Measurements from ENCODE around the gene HEG1. TPM values are rescaled to one million over a fixed set of nuclear protein-coding genes. Genes with fewer than 3 reads are reported as not detected.

The HEG1 gene
- total and polyA plus RNA-seq, 2 donors (not counting 3 experiments of a cell fraction or from before 2014, with no cell fraction given) = 50.1 to 106 TPM

GRCh38 chr3:125002414-125003368 lies 53.1 kb downstream of the HEG1 start:
- FAIRE-seq (no peak), DNase-seq (ENCODE audit: low read depth, low spot score) (no peak)
- no TSS peak for BruUV-seq (replicated peaks)
- H3K9me1 ChIP-seq (replicated peaks; ENCODE audit: control insufficient read depth, extremely low read depth, insufficient read depth, low read length) = no peaks in the 10 kb centered on the region
- H3K9ac ChIP-seq (replicated peaks; ENCODE audit: extremely low read depth, insufficient read depth, low read length) = no peak overlapping the region
- no peak overlapping the region for H2AFZ ChIP-seq (ENCODE audit: low read depth, low read length)
- H4K20me1 ChIP-seq (replicated peaks; ENCODE audit: control insufficient read depth, extremely low read depth, insufficient read depth, low read length) = no peaks in the 10 kb centered on the region
- H3K9me3 ChIP-seq (replicated peaks; ENCODE audit: control insufficient read depth, insufficient read depth, low read length) = no peaks in the 10 kb centered on the region
- no peaks in the 10 kb centered on the region for H3K79me2 ChIP-seq (ENCODE audit: control insufficient read depth, insufficient read depth, low read length)
- intact Hi-C loops (cut with micrococcal nuclease) (no loop called here), dilution Hi-C loops (cut with MboI; ENCODE audit: extremely low pct_ligation_motif_present, low sequenced_read_pairs) (no loop called here)
- no peak overlapping the region for H3K4me2 ChIP-seq (ENCODE audit: insufficient read depth, low read length)
- no peak overlapping the region for H3K4me3 ChIP-seq (replicated peaks in 1 of 3; ENCODE audit: insufficient read depth in 1 of 3, low read depth in 1 of 3, low read length in 3 of 3)
- ChIA-PET POLR2A (no interaction called here), CTCF (interaction anchor here (1.6 to 2.0 kb wide), 2 partner anchors 9 to 18 kb away, joined by 3 to 4 read pairs; no protein-coding TSS in a partner anchor)
- TF ChIP-seq MYC (IDR thresholded peaks at IDR 0.05; ENCODE audit: low read depth, low read length) = no peak
- TF ChIP-seq POLR2A (IDR thresholded peaks at IDR 0.05; ENCODE audit: low read depth, low read length) = no peak
- TF ChIP-seq POLR2AphosphoS5 (IDR thresholded peaks at IDR 0.05; ENCODE audit: insufficient read depth, low read depth, low read length) = no peak
- no peak for TF ChIP-seq CTCF (IDR thresholded peaks at IDR 0.05; ENCODE audit: extremely low read depth in 1 of 2, insufficient read depth in 1 of 2, low read depth in 1 of 2, low read length in 2 of 2)
- no peak for TF ChIP-seq MAX (IDR thresholded peaks at IDR 0.05; ENCODE audit: insufficient read depth, insufficient read length)
- TF ChIP-seq JUN (IDR thresholded peaks at IDR 0.05; ENCODE audit: borderline replicate concordance, insufficient read depth, insufficient read length, low read depth) = no peak
- no peak for TF ChIP-seq GATA2 (IDR thresholded peaks at IDR 0.05; ENCODE audit: insufficient read depth, insufficient read length, low read depth, low read length)
- no peak for TF ChIP-seq FOS (IDR thresholded peaks at IDR 0.05; ENCODE audit: borderline replicate concordance, insufficient read depth, low read length)
- TF ChIP-seq EZH2 (IDR thresholded peaks at IDR 0.05; ENCODE audit: borderline replicate concordance, low read depth, low read length, severe bottlenecking) = no peak
- no peaks in the 10 kb centered on the region for H3K27me3 ChIP-seq (ENCODE audit: control insufficient read depth in 2 of 2, insufficient read depth in 2 of 2, low read length in 2 of 2)
- peaks cover 16 to 28% of the 10 kb centered on the region in 2 experiments for H3K36me3 ChIP-seq (ENCODE audit: control insufficient read depth in 2 of 2, extremely low read depth in 1 of 2, insufficient read depth in 2 of 2, low read length in 2 of 2)
- no peak overlapping the region for H3K27ac ChIP-seq (ENCODE audit: insufficient read depth, low read depth, low read length)
- peaks cover 10% of the 10 kb centered on the region for H3K4me1 ChIP-seq (ENCODE audit: control insufficient read depth, extremely low read depth, insufficient read depth, low read length)
